GM18909 (cell line): Measurements from ENCODE around the gene SLC6A8.

ENCODE experiments used
- ATAC-seq: cut with Tn5 transposase; IDR thresholded peaks from one replicate; pipeline ENCODE4 v1.9.1; 2021; ENCODE audit warnings: mild to moderate bottlenecking; ENCODE audit not compliant: unreplicated experiment, poor library complexity

The SLC6A8 gene

DNA sequence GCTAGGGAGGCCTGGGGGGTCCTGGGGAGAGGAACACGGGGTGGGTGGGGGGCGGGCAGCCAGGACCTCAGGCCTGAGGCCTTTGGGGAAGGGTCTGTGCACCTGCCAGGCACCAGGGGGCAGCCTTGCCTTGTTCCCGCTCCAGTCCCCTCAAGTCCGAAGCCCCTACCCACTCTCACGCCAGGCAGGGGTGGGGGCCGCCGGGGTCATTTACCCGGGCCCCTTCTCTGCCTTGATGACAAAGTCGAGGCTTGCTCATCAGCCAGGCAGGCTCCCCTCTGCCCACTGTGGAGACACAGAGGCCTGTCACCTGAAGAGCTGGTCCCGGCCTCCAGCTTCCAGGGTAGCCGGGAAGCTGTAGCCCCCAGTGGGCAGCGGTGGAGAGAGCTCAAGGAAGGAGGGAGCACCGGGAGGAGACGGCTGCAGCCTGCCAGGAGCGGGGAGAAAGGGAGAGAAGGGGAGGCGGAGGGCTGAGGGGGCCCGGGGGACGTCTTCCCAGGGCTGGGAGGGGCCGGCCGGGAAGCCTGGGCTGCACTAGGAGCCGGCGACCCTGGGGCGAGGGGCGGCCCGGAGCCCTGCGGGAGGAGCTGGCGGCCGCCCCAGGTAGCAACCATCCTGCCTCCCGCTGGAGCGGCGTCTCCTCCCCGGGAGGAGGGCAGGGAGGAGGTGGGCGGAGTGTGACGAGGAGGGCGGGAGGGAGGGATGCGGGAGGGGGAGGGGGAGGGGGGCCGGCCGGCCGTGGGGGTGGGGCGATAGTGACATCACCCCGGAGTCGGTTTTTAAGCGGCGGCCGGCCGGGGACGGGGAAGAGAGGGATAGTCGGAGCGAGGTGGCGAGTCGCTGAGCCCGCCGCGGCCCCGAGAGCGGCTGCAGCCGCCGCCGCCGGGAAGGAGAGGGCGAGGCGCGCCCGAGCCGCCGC lies at the start of gene SLC6A8:
Gene SLC6A8, plus strand, starts transcription at position 806 of the 919 bp plus-strand sequence. CDS start 649 bp downstream, outside the sequence.
- no peak for ATAC-seq

DNA sequence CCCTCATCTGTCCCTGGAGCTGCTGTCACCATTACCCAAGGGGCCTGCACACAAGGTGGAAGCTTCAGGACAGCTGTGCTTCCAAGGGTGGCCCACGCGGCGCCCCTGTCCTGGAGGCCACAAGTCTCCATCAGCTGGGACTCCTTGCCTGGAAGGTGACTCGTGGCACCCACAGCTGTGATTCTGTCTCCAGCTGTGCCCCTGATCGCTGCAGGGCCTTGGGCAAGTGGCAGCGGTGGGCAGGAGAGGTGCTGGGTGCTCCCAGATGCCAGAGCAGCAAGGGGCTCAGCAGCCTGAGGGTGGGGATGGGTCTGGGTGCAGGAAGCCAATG lies 49.7 kb upstream of the SLC6A8 start:
- no peak for ATAC-seq

DNA sequence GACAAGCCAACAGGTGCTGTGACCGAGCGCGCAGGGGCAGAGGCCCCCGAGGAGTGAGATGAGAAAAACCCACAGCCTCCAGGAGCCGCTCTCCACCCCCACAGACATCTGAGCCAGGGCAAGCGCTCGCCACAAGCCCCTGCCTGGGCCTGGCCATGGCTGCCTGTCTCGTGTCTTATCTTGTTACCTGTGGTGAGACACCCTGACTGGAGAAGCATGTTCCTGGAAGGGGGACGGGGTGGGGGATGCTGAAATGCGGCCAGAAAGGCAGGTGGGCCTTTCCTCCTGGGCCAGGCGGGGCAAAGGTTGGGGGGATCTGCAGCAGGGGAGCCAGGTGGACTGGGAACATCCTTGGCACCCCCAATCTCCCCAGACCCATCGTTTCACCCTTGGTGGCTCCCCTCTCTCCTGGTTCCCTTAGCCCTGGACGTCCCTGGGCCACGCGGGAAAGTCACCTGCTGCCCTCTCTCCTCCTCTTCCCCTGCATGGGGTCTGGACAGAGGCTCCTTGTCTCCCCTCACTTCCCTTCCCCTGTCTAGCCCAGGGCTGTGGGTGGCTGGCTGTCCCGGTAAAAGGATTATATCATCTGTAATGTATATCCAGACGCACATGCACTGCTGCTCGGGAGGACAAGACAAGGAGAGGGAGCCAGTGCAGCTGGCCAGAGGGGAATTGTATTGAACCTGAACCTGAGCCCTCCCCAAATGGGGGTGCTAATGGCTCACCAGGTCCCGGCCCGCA lies 49.1 kb upstream of the SLC6A8 start:
- ATAC-seq = no peak

DNA sequence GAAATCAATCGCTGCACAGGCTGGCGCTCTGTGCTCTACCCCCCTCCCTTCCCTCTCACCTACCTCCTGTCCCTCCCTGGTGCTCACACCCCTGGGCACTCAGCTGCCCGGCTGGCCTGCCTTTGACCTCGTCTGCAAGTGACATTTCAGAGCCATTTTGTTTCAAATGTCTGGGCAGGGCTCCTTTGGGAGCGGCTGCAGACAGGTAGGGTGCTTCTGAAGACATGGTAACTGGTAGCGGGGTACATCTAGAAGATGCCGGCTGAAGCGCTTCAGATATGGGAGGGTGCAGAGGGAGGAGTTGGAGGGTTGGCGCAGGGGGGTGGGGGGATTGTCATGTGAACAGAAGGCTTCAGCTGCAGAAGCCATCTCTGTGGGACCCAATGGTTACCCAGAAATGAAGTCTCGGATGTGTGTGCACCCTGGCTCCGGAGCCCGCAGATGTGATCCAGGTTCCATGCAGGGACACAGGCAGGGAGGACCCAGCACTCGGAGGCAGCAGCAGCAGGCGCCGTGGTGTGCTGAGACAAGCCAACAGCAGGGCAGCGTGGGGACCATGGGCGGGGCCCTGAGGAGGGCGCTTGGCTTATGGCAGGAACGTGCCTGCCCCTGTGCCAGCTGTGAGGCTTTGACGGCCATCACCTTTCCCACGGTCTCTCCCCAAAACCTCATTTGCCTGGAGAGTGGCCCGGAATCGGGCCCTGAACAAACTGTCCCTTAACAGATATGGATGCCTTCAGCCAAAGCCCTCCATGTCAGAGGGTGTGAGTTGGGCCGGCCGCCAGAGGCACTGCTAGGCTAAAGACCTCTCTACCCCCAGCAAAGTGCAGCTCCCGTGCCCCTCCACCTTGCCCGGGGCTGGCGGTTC lies 48.3 kb upstream of the SLC6A8 start:
- ATAC-seq = no peak

DNA sequence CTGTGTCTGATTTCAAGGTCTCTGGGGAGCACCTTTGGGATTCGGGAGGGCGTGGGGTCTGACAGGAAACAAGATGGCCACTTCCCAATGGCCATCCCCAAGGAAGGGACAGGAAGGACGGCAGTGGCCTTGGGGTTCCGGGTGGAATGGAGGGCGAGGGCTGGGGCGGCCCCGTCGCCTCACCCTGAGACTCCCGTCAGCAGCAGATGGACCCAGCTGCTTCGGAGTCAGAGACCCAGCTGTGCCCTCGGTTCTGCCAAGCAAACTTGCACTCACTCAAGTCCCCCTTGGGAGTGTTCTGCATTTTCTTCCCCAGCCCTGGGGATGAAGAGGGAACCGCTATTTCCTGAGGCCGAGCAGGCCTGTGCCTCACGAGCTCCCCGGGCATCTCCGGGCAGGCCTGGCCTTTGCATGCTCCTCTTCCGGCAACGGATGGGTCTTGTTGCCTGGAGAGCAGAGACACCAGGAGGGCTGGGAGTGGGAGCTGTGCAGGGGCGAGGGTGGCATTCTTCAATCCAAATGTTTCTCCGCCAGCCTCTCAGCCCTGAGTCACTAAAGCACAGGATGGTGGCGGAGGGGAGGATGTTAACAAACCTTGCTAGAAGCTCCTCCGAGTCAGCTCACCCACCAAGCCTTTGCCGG lies 47.6 kb upstream of the SLC6A8 start:
- ATAC-seq = no peak

DNA sequence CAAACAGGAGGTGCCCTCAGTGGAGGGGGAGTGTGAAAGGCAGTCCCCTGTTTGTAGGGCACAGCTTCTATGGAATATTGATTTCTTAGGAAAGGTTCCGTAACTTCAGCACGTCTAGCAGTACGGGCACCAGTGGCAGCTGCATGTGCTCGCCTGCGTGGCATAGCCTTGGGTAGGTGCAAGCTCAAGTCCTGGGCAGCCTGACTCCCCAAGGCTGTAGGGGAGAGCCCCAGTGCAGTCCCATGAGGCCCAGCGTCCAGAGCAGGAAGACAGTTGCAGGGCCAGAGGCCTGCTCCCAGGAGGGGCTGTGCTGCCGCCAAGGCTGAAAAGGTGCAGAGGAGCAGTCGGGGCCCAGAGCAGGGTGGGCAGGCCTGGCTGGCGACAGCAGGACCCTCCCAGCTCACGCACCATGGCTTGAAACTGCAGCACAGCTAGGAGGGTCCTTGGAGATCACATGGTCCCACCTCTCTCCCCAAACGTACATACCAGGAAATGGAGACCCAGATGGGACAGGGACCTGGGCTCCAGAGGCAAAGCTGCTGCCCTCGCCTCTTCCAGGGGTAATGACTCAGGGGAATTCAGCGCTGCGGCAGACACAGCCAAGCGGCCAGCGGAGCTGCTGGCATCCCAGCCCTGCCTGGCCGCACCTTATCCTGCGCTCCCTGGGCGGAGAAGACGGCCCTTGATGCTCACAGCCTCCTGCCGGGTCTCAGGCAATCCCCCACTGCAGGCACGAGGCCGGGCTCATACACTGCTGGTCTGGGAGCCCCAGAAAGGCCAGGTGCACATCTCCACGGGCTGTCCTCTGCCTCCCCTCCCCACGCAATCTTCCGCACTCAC lies 46.8 kb upstream of the SLC6A8 start:
- no peak for ATAC-seq

DNA sequence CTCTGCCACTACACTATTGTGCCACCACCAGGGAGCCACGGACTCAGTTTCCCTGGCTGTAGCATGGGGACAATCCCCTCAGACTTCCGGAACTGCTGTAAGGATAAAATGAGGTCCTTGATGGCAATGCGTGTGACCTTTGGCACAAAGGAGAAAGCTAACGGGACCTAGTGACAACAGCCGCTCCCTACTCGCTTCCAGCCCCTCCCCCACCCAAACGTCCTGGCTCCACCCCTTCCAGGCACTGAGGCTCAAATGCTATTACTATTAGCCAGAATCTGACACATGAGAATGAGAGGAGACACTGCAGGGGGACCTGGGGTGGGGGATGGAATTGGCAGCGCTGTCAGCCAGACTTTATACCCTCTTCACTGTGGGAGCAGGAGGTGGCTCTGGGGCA lies 46.1 kb upstream of the SLC6A8 start:
- ATAC-seq = no peak

DNA sequence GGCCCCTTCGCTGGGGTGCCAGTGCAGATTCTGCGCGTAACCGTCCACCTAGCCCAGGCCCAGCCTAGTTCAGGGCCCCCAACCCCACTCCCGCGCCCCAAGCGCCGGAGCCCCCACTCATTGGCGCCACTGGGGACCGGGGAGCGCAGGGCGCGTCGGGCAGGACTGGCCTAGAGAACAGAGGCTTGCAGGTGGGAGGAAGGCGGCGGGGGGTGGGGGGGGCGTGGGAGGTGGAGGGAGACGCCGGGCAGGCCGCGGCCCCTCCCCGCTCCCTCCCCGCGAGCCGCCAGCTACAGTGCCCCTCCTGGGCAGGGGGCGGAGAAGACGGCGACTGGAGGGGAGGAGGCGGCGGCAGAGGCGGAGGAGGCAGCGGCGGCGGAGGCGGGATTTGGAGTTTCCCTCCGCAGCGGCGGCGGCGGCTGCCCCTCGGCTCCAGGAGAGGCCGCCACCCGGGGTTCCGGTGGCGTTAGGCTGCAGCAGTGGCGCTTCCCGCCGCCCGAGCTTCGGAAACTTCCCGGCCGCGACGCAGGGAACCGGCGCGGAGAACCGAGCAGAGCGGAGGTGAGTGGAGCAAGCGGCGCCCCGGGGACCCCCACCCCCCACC lies 45.6 kb upstream of the SLC6A8 start:
- no peak for ATAC-seq

DNA sequence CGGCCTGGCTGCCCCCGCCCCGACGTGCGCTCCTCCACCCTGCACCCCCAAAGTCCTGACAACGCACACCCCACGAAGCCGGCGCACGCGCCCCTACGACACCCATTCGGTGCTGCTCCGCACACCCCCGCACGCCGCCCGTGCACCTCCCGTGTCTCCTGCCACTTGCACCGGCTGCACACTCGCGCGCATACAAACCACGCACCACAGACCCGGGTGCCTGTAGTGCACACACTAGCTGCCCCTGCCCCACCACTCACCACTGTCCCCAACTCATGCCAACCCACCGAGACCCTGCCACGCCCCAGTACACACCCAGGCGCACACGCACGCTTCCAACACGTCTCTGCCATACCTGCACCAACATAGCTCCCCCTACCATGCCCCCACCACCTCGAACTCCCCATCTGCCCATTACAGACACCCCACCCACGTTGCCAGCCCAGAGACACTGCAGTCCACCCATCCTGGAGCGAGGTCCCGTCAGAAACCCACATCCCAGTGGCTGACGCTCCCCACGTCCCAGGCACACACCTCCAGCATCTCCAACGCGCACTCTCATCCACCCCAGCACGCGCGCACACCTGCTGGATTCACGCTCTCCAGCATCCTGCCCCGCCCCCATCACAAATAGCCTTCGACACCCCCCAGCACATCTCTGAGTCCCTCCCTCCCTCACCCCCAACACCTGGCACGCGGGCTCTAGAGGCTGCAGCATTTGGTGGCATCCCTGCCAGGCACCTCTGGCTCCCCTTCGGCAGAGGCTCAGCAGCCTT lies 44.9 kb upstream of the SLC6A8 start:
- ATAC-seq = no peak

DNA sequence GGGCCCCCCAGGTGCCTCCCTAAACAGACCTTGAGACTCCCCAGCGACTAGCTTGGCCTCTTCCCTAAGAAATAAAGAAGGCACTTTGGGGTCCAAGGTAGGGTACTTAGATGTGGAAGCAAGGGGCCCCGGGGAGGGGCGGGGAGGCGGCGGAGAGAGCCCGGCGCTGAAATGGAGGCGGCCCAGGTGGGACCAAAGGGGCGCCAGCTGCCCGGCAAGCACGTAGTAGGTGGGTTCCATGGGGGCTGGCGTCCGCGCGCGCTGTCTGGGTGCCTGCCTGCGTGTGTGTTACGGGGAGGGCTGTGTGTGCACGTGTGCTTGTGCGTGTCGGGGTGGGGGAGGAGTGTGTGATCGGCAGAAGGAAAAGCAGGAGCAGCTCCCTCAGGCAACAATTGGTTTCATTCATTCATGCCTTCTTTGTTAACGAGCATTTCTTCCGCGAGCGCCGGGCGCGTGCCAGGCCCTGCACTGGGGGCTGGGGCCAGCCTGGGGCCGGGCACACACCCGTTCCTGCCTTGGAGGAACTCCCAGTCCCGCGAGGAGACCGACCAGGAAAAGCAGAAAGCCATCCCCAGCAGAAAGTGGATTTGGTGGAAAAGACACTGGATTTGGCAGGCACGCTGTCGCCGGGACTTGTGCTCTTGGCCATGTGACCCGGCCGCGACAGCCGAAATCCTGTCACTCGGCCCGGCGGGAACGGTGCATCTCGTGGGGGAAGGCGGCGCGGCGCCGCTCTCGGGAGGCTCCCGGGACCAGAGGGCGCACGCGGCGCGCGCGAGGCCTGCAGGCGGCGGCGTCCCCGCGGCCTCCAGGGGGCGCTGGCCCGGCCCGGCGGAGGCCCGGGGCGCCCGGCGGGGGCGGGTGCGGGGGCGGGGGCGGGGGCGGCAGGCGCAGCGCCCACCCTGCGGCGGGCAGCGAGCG lies 44.0 kb upstream of the SLC6A8 start:
- ATAC-seq = no peak

DNA sequence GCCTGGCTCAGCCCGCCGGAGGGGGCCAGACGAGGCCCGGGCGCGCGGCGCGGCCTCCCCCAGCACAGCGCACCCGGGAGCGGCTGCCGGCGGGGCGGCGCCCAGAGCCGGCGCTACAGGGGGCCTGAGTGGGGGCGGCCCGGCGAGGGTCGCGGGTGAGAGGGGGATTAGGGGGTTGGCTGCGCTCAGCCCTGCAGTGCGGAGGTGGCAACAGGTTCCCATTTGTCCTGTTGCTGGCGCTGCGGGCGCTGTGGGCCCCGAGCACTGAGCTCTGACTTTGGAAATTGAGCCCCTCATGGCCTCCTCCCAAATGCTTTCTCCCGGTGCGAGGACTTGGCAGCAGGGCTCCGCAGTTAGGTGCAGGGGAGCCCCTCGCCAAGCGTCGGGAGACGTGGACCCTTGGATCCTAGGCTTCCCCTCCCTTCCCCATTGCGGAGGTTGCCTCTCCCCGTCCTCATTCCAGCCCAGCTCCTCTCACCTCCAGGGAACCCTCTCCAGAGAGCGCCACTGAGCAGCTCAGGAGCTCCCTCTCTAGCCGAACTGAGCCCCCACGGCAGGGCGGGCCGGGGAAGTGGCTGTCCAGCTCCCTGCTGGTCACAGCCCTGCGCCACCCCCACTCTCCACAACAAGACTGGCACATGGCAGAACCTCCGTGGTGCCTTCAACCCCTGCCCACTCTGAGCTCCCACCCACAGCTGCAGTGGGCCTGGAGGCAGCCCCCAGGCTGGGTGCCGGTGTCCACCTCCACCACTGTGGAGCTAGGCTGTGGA lies 43.2 kb upstream of the SLC6A8 start:
- no peak for ATAC-seq

DNA sequence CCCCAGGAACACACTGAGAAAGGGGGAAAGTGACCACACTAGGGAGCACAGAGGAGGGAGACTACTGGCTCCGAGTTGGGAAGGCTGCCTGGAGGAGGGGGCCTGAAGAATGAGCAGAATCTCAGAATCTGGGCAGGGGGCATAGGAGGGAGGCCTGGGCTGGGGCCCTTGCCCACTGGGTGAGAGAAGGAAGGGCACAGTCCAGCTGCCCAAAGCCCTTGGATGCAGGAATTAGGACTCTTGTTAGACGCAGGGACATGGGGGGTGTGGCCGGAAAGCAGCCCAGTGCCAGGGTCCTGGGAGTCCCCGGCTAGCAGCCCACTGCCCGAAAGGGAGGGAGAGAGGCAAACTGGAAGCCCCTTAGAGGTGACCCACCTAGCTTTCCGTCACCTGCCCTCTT lies 42.6 kb upstream of the SLC6A8 start:
- no peak for ATAC-seq

DNA sequence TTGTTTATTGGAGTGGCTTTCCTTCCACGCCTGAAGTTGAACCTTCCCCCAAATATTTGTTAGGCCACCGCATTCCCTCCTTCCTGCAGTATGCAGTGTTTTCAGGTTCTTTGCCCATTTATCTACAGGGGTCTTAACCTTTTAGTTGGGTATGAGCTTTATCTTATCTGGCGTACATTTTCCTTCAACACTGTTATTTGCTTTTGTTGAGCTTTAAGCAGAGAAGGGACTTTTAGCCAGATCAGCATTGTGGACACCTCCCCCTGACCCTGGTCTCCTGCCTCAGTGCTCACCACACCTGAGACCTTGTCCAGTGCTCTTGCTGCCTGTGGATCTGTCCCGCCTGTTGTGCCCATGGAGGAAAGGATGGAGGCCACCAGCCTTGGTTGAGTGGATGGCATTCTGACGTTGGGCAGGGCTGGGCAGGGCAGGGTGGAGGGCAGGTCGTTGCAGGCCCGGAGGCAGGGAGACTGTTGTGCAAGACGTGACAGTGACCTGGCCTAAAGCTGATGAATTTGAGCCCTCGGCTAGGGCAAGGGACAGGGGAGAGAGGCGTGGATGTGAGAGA lies 41.7 kb upstream of the SLC6A8 start:
- no peak for ATAC-seq

DNA sequence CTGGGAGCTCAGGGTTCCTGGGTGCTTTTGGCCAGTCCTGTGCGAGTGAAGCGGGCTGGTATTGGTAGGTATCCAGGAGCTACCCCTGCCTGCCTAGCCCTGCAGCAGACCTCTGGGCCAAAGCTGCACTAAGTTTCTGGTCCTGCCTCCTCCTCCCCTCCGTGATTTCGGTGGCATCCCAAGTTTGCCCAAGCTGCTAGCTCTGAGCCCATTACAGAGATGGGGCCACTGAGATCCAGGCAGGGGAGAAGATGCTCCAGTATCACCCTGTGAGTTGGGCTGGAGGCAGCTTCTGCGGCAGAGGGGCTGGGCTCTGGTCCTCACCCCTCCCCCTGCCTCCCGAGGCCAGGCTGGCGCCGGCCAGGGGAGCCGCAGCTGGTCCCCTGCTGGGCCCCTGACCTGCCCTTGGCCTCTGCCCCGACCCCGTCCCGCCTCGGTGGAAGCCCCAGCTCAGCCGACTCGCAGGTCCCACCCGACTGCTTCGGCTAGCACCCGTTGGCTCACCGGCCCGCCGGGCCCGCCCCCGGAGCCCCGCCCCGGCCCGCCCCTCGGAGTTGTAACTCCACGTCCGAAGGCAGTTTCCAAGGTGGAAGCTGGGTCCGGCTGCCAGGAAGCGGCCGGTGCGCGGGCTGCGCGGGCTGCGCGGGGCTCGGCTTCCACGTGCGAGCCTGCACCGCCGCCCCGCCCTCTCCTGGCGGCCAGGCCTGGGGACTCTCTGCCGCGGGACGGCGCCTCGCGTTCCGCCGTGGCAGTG lies 40.9 kb upstream of the SLC6A8 start, which contains the start of gene DUSP9:
Gene DUSP9, plus strand, starts transcription at position 584 of the 754 bp plus-strand sequence. CDS start 751 bp downstream, outside the sequence.
- no peak for ATAC-seq
